Stimulated activated CD4-positive, alpha-beta T cell treated with anti-CD3 and anti-CD28 coated beads, Interleukin-4, amount 100 ng/mL, for 48 hours (primary cell): Measurements from ENCODE around the gene SLC2A3.
"Not testable (repeated sequence)": the region's sequence is repeated elsewhere in the genome, so short reads cannot be mapped to it uniquely, and the experiment has no call there.

Experiments
- DNase-seq, 2 donors: peaks; one replicate each; pipeline ENCODE4 v3.0.0-alpha.2; 2020; ENCODE audit warnings: low read depth in 2 of 2

SLC2A3 gene

GRCh38 chr12:7951671-7952070 lies 15.7 kb upstream of the SLC2A3 start:
- DNase-seq: no peak

- not testable (repeated sequence) for DNase-seq
Observed at GRCh38 chr12:7950230-7950943, 14.4 kb upstream of the SLC2A3 start.

- DNase-seq: no peak
Observed at GRCh38 chr12:7948589-7949260, 12.7 kb upstream of the SLC2A3 start.

GRCh38 chr12:7947011-7947410 lies 11.0 kb upstream of the SLC2A3 start:
- DNase-seq: no peak

- DNase-seq: not testable (repeated sequence)
Observed at GRCh38 chr12:7944760-7945159, 8.8 kb upstream of the SLC2A3 start.

GRCh38 chr12:7940906-7941305 lies 4.9 kb upstream of the SLC2A3 start:
- no peak for DNase-seq

- DNase-seq: no peak
Observed at GRCh38 chr12:7937833-7938506, 2.0 kb upstream of the SLC2A3 start.

GRCh38 chr12:7934889-7935492 lies 996 bp downstream of the SLC2A3 start:
- DNase-seq: no peak

- no peak for DNase-seq
Observed at GRCh38 chr12:7934091-7934888, 1.7 kb downstream of the SLC2A3 start.

- DNase-seq: peak; percentile 67 to 69
Observed at GRCh38 chr12:7933255-7933726, 2.7 kb downstream of the SLC2A3 start.

GRCh38 chr12:7932599-7933240 lies 3.3 kb downstream of the SLC2A3 start:
- DNase-seq: not testable (repeated sequence)

GRCh38 chr12:7929083-7929792 lies 6.7 kb downstream of the SLC2A3 start:
- no peak for DNase-seq

GRCh38 chr12:7927470-7927869 lies 8.5 kb downstream of the SLC2A3 start:
- no peak for DNase-seq

GRCh38 chr12:7926068-7926666 lies 9.8 kb downstream of the SLC2A3 start:
- not testable (repeated sequence) for DNase-seq

- no peak for DNase-seq
Observed at GRCh38 chr12:7923241-7924236, 12.4 kb downstream of the SLC2A3 start.

GRCh38 chr12:7921181-7921580 lies 14.8 kb downstream of the SLC2A3 start:
- DNase-seq: not testable (repeated sequence)

GRCh38 chr12:7918268-7918590 lies 17.8 kb downstream of the SLC2A3 start:
- not testable (repeated sequence) for DNase-seq

GRCh38 chr12:7917392-7918267 lies 18.4 kb downstream of the SLC2A3 start:
- no peak for DNase-seq
